GM21526 (cell line): Measurements from ENCODE around the gene MICA.
"Not testable (repeated sequence)": the region's sequence is repeated elsewhere in the genome, so short reads cannot be mapped to it uniquely, and the experiment has no call there.

Experiments
- ATAC-seq: cut with Tn5 transposase; IDR thresholded peaks from one replicate; pipeline ENCODE4 v1.9.1; 2021; ENCODE audit warnings: moderate library complexity; ENCODE audit not compliant: unreplicated experiment, low FRiP score

MICA gene

GRCh38 chr6:31405996-31406395 lies 2.6 kb downstream of the MICA start:
- no peak for ATAC-seq

- ATAC-seq = no peak
These were observed 4.3 kb downstream of the MICA start for GRCh38 chr6:31407699-31408098.

GRCh38 chr6:31412506-31412905 lies 9.1 kb downstream of the MICA start:
- ATAC-seq = no peak

- not testable (repeated sequence) for ATAC-seq
These were observed 10.9 kb downstream of the MICA start for GRCh38 chr6:31414148-31414770.

GRCh38 chr6:31414771-31415265 lies 11.4 kb downstream of the MICA start:
- no peak for ATAC-seq

- no peak for ATAC-seq
These were observed 13.1 kb downstream of the MICA start for GRCh38 chr6:31416394-31417014.

- no peak for ATAC-seq
These were observed 14.9 kb downstream of the MICA start for GRCh38 chr6:31418251-31418650.

GRCh38 chr6:31419842-31420241 lies 16.4 kb downstream of the MICA start:
- ATAC-seq = no peak

- no peak for ATAC-seq
These were observed 17.2 kb downstream of the MICA start for GRCh38 chr6:31420546-31420945.

- no peak for ATAC-seq
These were observed 19.2 kb downstream of the MICA start for GRCh38 chr6:31422587-31422986.

GRCh38 chr6:31423550-31423949 lies 20.2 kb downstream of the MICA start:
- ATAC-seq = no peak

GRCh38 chr6:31426395-31427354 lies 23.3 kb downstream of the MICA start:
- ATAC-seq = no peak

- no peak for ATAC-seq
These were observed 27.1 kb downstream of the MICA start for GRCh38 chr6:31430449-31430848.

- not testable (repeated sequence) for ATAC-seq
These were observed 31.7 kb downstream of the MICA start for GRCh38 chr6:31435051-31435450.

GRCh38 chr6:31438222-31438621 lies 34.8 kb downstream of the MICA start:
- ATAC-seq = no peak

GRCh38 chr6:31438677-31439076 lies 35.3 kb downstream of the MICA start:
- ATAC-seq = no peak

- ATAC-seq = no peak
These were observed 38.2 kb downstream of the MICA start for GRCh38 chr6:31441365-31442267.

GRCh38 chr6:31446481-31446880 lies 43.1 kb downstream of the MICA start:
- no peak for ATAC-seq

- ATAC-seq = not testable (repeated sequence)
These were observed 43.8 kb downstream of the MICA start for GRCh38 chr6:31446999-31447789.
